ENCODE results near the gene INO80D. TPM values are rescaled to one million over a fixed set of nuclear protein-coding genes. Genes with fewer than 3 reads are reported as not detected.

INO80D gene
- total RNA-seq, 1 experiment from 2014 or later: 8.8 TPM

GRCh38 chr2:206064077-206064476, 21.9 kb downstream of the INO80D start:
- H3K9ac ChIP-seq (ENCODE audit: low read length): no peak overlapping the region
- H3K27me3 ChIP-seq (ENCODE audit: low read length): no peaks in the 10 kb centered on the region
- H3K9me2 ChIP-seq (replicated peaks; ENCODE audit: low read length): no peaks in the 10 kb centered on the region
- H3K4me3 ChIP-seq (ENCODE audit: low read length): no peak overlapping the region
- H3K27ac ChIP-seq (ENCODE audit: low read length): no peak overlapping the region
- DNase-seq (no peak), ATAC-seq (no peak)
- no peaks in the 10 kb centered on the region for H4K20me1 ChIP-seq (ENCODE audit: low read length)
- no peaks in the 10 kb centered on the region for H3K9me3 ChIP-seq (ENCODE audit: low read length)
- POLR2A ChIA-PET (ENCODE audit: unreplicated experiment): no interaction called here
- H3K79me2 ChIP-seq (ENCODE audit: low read length): peaks cover 37% of the 10 kb centered on the region
- intact Hi-C loops (cut with micrococcal nuclease): no loop called here
- no peak overlapping the region for H3K4me2 ChIP-seq (ENCODE audit: low read length)
- H3K4me1 ChIP-seq (ENCODE audit: insufficient read depth, low read length): no peaks in the 10 kb centered on the region
- TF ChIP-seq CTCF (conservative IDR thresholded peaks at IDR 0.05; ENCODE audit: low read depth, low read length) (no peak), EZH2phosphoT487 (IDR thresholded peaks at IDR 0.05; ENCODE audit: borderline replicate concordance, low read length) (no peak), EZH2 (IDR thresholded peaks at IDR 0.05; ENCODE audit: low read length, unreplicated experiment) (no peak)
- H2AFZ ChIP-seq (ENCODE audit: low read length): no peak overlapping the region
- CTCF ChIA-PET: no interaction called here
- H3K36me3 ChIP-seq (ENCODE audit: low read depth, low read length): peaks cover 3% of the 10 kb centered on the region; the same call in 1 of the 2 replicates
- BruUV-seq (replicated peaks): no TSS peak
- H3F3A ChIP-seq (ENCODE audit: low read length, unreplicated experiment): no peaks in the 10 kb centered on the region

GRCh38 chr2:206063635-206064034, 22.3 kb downstream of the INO80D start:
- intact Hi-C loops (cut with micrococcal nuclease): no loop called here
- no peaks in the 10 kb centered on the region for H4K20me1 ChIP-seq (ENCODE audit: low read length)

GRCh38 chr2:206062724-206063123, 23.2 kb downstream of the INO80D start:
- no TSS peak for BruUV-seq (replicated peaks)
- H3K4me1 ChIP-seq (ENCODE audit: insufficient read depth, low read length): no peaks in the 10 kb centered on the region
- no peaks in the 10 kb centered on the region for H3K27me3 ChIP-seq (ENCODE audit: low read length)
- no peak overlapping the region for H3K4me2 ChIP-seq (ENCODE audit: low read length)
- H3F3A ChIP-seq (ENCODE audit: low read length, unreplicated experiment): no peaks in the 10 kb centered on the region
- CTCF ChIA-PET: no interaction called here
- TF ChIP-seq EZH2 (IDR thresholded peaks at IDR 0.05; ENCODE audit: low read length, unreplicated experiment) (no peak), EZH2phosphoT487 (IDR thresholded peaks at IDR 0.05; ENCODE audit: borderline replicate concordance, low read length) (no peak), CTCF (conservative IDR thresholded peaks at IDR 0.05; ENCODE audit: low read depth, low read length) (no peak)
- H3K9me3 ChIP-seq (ENCODE audit: low read length): no peaks in the 10 kb centered on the region
- intact Hi-C loops (cut with micrococcal nuclease): no loop called here
- DNase-seq (no peak), ATAC-seq (no peak)
- H3K36me3 ChIP-seq (ENCODE audit: low read depth, low read length): peaks cover 3% of the 10 kb centered on the region; the same call in 1 of the 2 replicates
- no peak overlapping the region for H3K27ac ChIP-seq (ENCODE audit: low read length)
- POLR2A ChIA-PET (ENCODE audit: unreplicated experiment): no interaction called here
- no peak overlapping the region for H3K9ac ChIP-seq (ENCODE audit: low read length)
- no peak overlapping the region for H3K4me3 ChIP-seq (ENCODE audit: low read length)
- peaks cover 26% of the 10 kb centered on the region for H3K79me2 ChIP-seq (ENCODE audit: low read length)
- H3K9me2 ChIP-seq (replicated peaks; ENCODE audit: low read length): no peaks in the 10 kb centered on the region
- no peaks in the 10 kb centered on the region for H4K20me1 ChIP-seq (ENCODE audit: low read length)
- H2AFZ ChIP-seq (ENCODE audit: low read length): no peak overlapping the region

More at GRCh38 chr2:206063635-206064034, 22.3 kb downstream of the INO80D start:
- H2AFZ ChIP-seq (ENCODE audit: low read length): no peak overlapping the region
- no peaks in the 10 kb centered on the region for H3F3A ChIP-seq (ENCODE audit: low read length, unreplicated experiment)
- H3K4me3 ChIP-seq (ENCODE audit: low read length): no peak overlapping the region
- H3K27ac ChIP-seq (ENCODE audit: low read length): no peak overlapping the region
- H3K4me1 ChIP-seq (ENCODE audit: insufficient read depth, low read length): no peaks in the 10 kb centered on the region
- H3K9ac ChIP-seq (ENCODE audit: low read length): no peak overlapping the region
- H3K27me3 ChIP-seq (ENCODE audit: low read length): no peaks in the 10 kb centered on the region
- no peak overlapping the region for H3K4me2 ChIP-seq (ENCODE audit: low read length)
- H3K9me3 ChIP-seq (ENCODE audit: low read length): no peaks in the 10 kb centered on the region
- no peak for TF ChIP-seq EZH2 (IDR thresholded peaks at IDR 0.05; ENCODE audit: low read length, unreplicated experiment)
- peaks cover 35% of the 10 kb centered on the region for H3K79me2 ChIP-seq (ENCODE audit: low read length)
- H3K36me3 ChIP-seq (ENCODE audit: low read depth, low read length): peaks cover 3% of the 10 kb centered on the region; the same call in 1 of the 2 replicates
- ATAC-seq: no peak
- BruUV-seq (replicated peaks): no TSS peak
- ChIA-PET POLR2A (ENCODE audit: unreplicated experiment) (no interaction called here), CTCF (no interaction called here)
- H3K9me2 ChIP-seq (replicated peaks; ENCODE audit: low read length): no peaks in the 10 kb centered on the region
- DNase-seq: no peak
